ENCODE data around the gene TPK1.

Gene TPK1

DNA sequence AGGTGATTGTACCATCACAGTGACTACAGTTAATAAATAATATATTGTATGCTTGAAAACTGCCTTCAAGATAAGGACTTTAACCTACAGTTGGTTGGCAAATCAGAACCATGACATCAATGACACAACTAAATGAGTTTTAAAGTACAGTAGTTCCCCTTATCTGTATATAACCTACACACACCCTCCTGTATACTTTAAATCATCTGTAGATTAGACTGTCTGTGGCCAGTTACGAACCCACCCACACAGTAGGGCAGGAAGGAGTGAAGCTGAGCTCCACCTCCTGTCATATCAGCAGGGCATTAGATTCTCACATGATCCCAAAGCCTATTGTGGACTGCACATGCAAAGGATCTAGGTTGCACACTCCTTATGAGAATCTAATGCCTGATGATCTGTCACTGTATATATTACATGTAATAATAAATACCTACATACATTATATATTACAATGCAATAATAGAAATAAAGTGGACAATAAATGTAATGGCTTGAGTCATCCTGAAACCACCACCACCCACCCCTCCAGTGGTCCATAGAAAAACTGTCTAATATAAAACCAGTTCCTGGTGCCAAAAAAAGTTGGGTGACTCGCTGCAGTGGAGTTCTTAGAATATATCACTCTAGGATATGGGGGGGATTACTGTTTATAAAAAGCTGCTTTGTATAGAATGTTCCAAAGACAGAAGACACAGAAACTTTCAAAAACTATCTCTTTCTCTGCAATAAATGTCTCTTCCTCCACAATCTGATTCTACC is 5.6 kb downstream of the TPK1 start:
- no peak overlapping the region for H3K27ac ChIP-seq (ENCODE audit: low read depth, low read length, poor library complexity, severe bottlenecking)
- H3K79me2 ChIP-seq (ENCODE audit: insufficient read depth, low read length) = no peaks in the 10 kb centered on the region
- H3K9me3 ChIP-seq (ENCODE audit: low read length) = no peaks in the 10 kb centered on the region
- H3K4me1 ChIP-seq (ENCODE audit: insufficient read depth, low read length, severe bottlenecking) = peaks cover 20% of the 10 kb centered on the region
- no peak overlapping the region for H3K4me2 ChIP-seq (ENCODE audit: low read length)
- no peaks in the 10 kb centered on the region for H3F3A ChIP-seq (ENCODE audit: insufficient read depth, low read length)
- H3K9ac ChIP-seq (ENCODE audit: low read length) = no peak overlapping the region
- no peaks in the 10 kb centered on the region for H3K36me3 ChIP-seq (ENCODE audit: insufficient read depth, low read length)
- no peaks in the 10 kb centered on the region for H3K9me2 ChIP-seq (ENCODE audit: low read depth, low read length)
- no peak overlapping the region for H2AFZ ChIP-seq (ENCODE audit: low read length)
- no peak overlapping the region for H3K4me3 ChIP-seq (ENCODE audit: low read depth, low read length, poor library complexity, severe bottlenecking)
- H3K27me3 ChIP-seq (ENCODE audit: insufficient read depth, low read length) = no peaks in the 10 kb centered on the region
- H4K20me1 ChIP-seq (ENCODE audit: insufficient read depth, low read length) = no peaks in the 10 kb centered on the region
- TF ChIP-seq EZH2 (IDR thresholded peaks at IDR 0.05; ENCODE audit: borderline replicate concordance, low read length) (no peak), CTCF (IDR thresholded peaks at IDR 0.05; ENCODE audit: low read length) (no peak)

DNA sequence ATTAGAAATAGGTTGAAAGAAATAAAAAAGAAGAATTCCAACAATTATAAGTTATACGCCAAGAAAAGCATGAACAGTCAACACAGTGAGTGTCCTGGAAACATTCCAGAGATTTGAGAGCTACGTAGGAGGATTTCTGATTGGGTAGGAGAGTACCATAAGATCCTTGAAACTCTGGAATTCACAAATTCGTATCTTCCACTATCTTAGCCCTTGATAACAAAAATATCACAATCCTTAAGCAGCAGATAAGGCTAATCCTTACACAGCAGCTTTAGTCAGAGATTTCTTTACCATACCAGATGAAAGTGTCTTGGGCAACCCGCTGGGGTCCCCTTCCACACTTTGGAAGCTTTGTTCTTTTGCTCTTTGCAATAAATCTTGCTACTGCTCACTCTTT is 8.2 kb downstream of the TPK1 start:
- Histone ChIP-seq H3K36me3 (ENCODE audit: insufficient read depth, low read length) (no peaks in the 10 kb centered on the region), H2AFZ (ENCODE audit: low read length) (no peak overlapping the region)
- TF ChIP-seq CTCF (IDR thresholded peaks at IDR 0.05; ENCODE audit: low read length) (no peak), EZH2 (IDR thresholded peaks at IDR 0.05; ENCODE audit: borderline replicate concordance, low read length) (no peak)

GRCh38 chr7:144826208-144826607 is 9.6 kb downstream of the TPK1 start:
- TF ChIP-seq EZH2 (IDR thresholded peaks at IDR 0.05; ENCODE audit: borderline replicate concordance, low read length) = no peak
- TF ChIP-seq CTCF (IDR thresholded peaks at IDR 0.05; ENCODE audit: low read length) = no peak
- Histone ChIP-seq H3K4me3 (ENCODE audit: low read depth, low read length, poor library complexity, severe bottlenecking) (no peak overlapping the region), H3F3A (ENCODE audit: insufficient read depth, low read length) (no peaks in the 10 kb centered on the region), H3K9ac (ENCODE audit: low read length) (no peak overlapping the region), H3K4me2 (ENCODE audit: low read length) (no peak overlapping the region), H3K27me3 (ENCODE audit: insufficient read depth, low read length) (no peaks in the 10 kb centered on the region), H3K9me2 (ENCODE audit: low read depth, low read length) (no peaks in the 10 kb centered on the region), H3K36me3 (ENCODE audit: insufficient read depth, low read length) (no peaks in the 10 kb centered on the region), H4K20me1 (ENCODE audit: insufficient read depth, low read length) (no peaks in the 10 kb centered on the region), H3K79me2 (ENCODE audit: insufficient read depth, low read length) (no peaks in the 10 kb centered on the region), H3K4me1 (ENCODE audit: insufficient read depth, low read length, severe bottlenecking) (peaks cover 20% of the 10 kb centered on the region), H3K9me3 (ENCODE audit: low read length) (no peaks in the 10 kb centered on the region), H2AFZ (ENCODE audit: low read length) (no peak overlapping the region), H3K27ac (ENCODE audit: low read depth, low read length, poor library complexity, severe bottlenecking) (no peak overlapping the region)

More for the DNA sequence above, 8.2 kb downstream of the TPK1 start:
- H4K20me1 ChIP-seq (ENCODE audit: insufficient read depth, low read length) = no peaks in the 10 kb centered on the region
- no peaks in the 10 kb centered on the region for H3K79me2 ChIP-seq (ENCODE audit: insufficient read depth, low read length)
- H3K9me3 ChIP-seq (ENCODE audit: low read length) = no peaks in the 10 kb centered on the region
- H3K27me3 ChIP-seq (ENCODE audit: insufficient read depth, low read length) = no peaks in the 10 kb centered on the region
- H3K9me2 ChIP-seq (ENCODE audit: low read depth, low read length) = no peaks in the 10 kb centered on the region
- H3K4me3 ChIP-seq (ENCODE audit: low read depth, low read length, poor library complexity, severe bottlenecking) = no peak overlapping the region
- H3K4me1 ChIP-seq (ENCODE audit: insufficient read depth, low read length, severe bottlenecking) = peaks cover 15% of the 10 kb centered on the region
- H3K9ac ChIP-seq (ENCODE audit: low read length) = no peak overlapping the region
- no peak overlapping the region for H3K4me2 ChIP-seq (ENCODE audit: low read length)
- H3K27ac ChIP-seq (ENCODE audit: low read depth, low read length, poor library complexity, severe bottlenecking) = no peak overlapping the region
- no peaks in the 10 kb centered on the region for H3F3A ChIP-seq (ENCODE audit: insufficient read depth, low read length)

Measured in OCI-LY1 (cell line).